Neural cell (in vitro differentiated cells): ENCODE results near the gene RPL18A. TPM values are rescaled to one million over a fixed set of nuclear protein-coding genes. Genes with fewer than 3 reads are reported as not detected.

ENCODE experiments used
- H2AFZ ChIP-seq: fragments of 200-600, 300-800 bp; sonication (generic), shearing (Covaris generic); 2 replicates; pipeline ENCODE4 v1.6.0; 2014; ENCODE audit warnings: low read depth, mild to moderate bottlenecking, antibody characterized with exemption, low read length, moderate library complexity
- H3F3A ChIP-seq: fragments of 200-600 bp; shearing (Covaris generic); 2 replicates; pipeline ENCODE4 v1.6.1; 2016; ENCODE audit warnings: mild to moderate bottlenecking, moderate library complexity, mixed read lengths, antibody characterized with exemption, low read length; ENCODE audit not compliant: insufficient read depth, poor library complexity, severe bottlenecking
- H3K27ac ChIP-seq: fragments of 200-600, 300-800 bp; sonication (generic), shearing (Covaris generic); 2 replicates; pipeline ENCODE4 v1.5.1; 2014; ENCODE audit warnings: mild to moderate bottlenecking, low read length, moderate library complexity
- H3K27me3 ChIP-seq: fragments of 300-800, 200-600 bp; sonication (generic), shearing (Covaris generic); 2 replicates; pipeline ENCODE4 v1.6.0; 2014; ENCODE audit warnings: mild to moderate bottlenecking, low read depth, low read length, moderate library complexity; ENCODE audit not compliant: insufficient read depth
- H3K36me3 ChIP-seq: fragments of 300-800, 200-600 bp; sonication (generic), shearing (Covaris generic); 2 replicates; pipeline ENCODE4 v1.5.1; 2014; ENCODE audit warnings: mild to moderate bottlenecking, antibody characterized with exemption, low read length, moderate library complexity; ENCODE audit not compliant: insufficient read depth
- H3K4me2 ChIP-seq: fragments of 300-800, 200-600 bp; sonication (generic), shearing (Covaris generic); 2 replicates; pipeline ENCODE4 v1.6.0; 2014; ENCODE audit warnings: mild to moderate bottlenecking, low read length
- H3K4me3 ChIP-seq: fragments of 300-800, 200-600 bp; sonication (generic), shearing (Covaris generic); 2 replicates; pipeline ENCODE4 v1.5.1; 2014; ENCODE audit warnings: mild to moderate bottlenecking, low read length, moderate library complexity
- H3K79me2 ChIP-seq: fragments of 200-600 bp; shearing (Covaris generic); replicated peaks from 2 replicates; pipeline ENCODE4 v1.6.0; 2014; ENCODE audit warnings: mild to moderate bottlenecking, low read length, moderate library complexity; ENCODE audit not compliant: insufficient read depth
- H3K9ac ChIP-seq: fragments of 300-800, 200-600 bp; sonication (generic), shearing (Covaris generic); 2 replicates; pipeline ENCODE4 v1.6.1; 2016; ENCODE audit warnings: mild to moderate bottlenecking, low read length, mixed read lengths
- H3K9me2 ChIP-seq: fragments of 200-600 bp; shearing (Covaris generic); 2 replicates; pipeline ENCODE4 v1.6.1; 2016; ENCODE audit warnings: mild to moderate bottlenecking, low read length, mixed read lengths; ENCODE audit not compliant: insufficient read depth
- H3K9me3 ChIP-seq: fragments of 200-600, 300-800 bp; sonication (generic), shearing (Covaris generic); 2 replicates; pipeline ENCODE4 v1.6.1; 2016; ENCODE audit warnings: mild to moderate bottlenecking, mixed run types, low read length, moderate library complexity, mixed read lengths
- H4K20me1 ChIP-seq: fragments of 200-600 bp; shearing (Covaris generic); 2 replicates; pipeline ENCODE4 v1.6.1; 2016; ENCODE audit warnings: mild to moderate bottlenecking, mixed run types; ENCODE audit not compliant: insufficient read depth
- CTCF ChIP-seq: fragments of 450-650 bp; IDR thresholded peaks from 2 replicates; pipeline ENCODE4 v1.5.1; 2014; ENCODE audit warnings: antibody characterized with exemption, mild to moderate bottlenecking, moderate library complexity; ENCODE audit not compliant: poor library complexity, severe bottlenecking
- EP300 ChIP-seq: fragments of 450-650 bp; conservative IDR thresholded peaks from 2 replicates; pipeline ENCODE4 v1.6.1; 2014; ENCODE audit warnings: antibody characterized with exemption, mild to moderate bottlenecking, moderate library complexity; ENCODE audit not compliant: poor library complexity, severe bottlenecking
- EZH2 ChIP-seq: fragments of 200-600, 300-800 bp; shearing (Covaris generic), sonication (generic); IDR thresholded peaks from 2 replicates; pipeline ENCODE4 v1.6.1; 2014; ENCODE audit warnings: antibody characterized with exemption, low read length, borderline replicate concordance, mild to moderate bottlenecking; ENCODE audit not compliant: insufficient read depth, poor library complexity, severe bottlenecking
- MXI1 ChIP-seq: fragments of 450-650 bp; conservative IDR thresholded peaks from 2 replicates; pipeline ENCODE4 v1.6.1; 2014; ENCODE audit warnings: antibody characterized with exemption, mild to moderate bottlenecking; ENCODE audit not compliant: poor library complexity, severe bottlenecking
- POLR2AphosphoS5 ChIP-seq: IDR thresholded peaks from 2 replicates; pipeline ENCODE4 v1.6.1; 2012
- RAD21 ChIP-seq: fragments of 450-650 bp; conservative IDR thresholded peaks from 2 replicates; pipeline ENCODE4 v1.6.1; 2014; ENCODE audit warnings: antibody characterized with exemption, mild to moderate bottlenecking, moderate library complexity
- REST ChIP-seq: IDR thresholded peaks from 2 replicates; pipeline ENCODE4 v1.6.1; 2012; ENCODE audit warnings: borderline replicate concordance
- SMC3 ChIP-seq: fragments of 450-650 bp; conservative IDR thresholded peaks from 2 replicates; pipeline ENCODE4 v1.6.1; 2014; ENCODE audit warnings: antibody characterized with exemption, mild to moderate bottlenecking, moderate library complexity; ENCODE audit not compliant: poor library complexity
- TAF1 ChIP-seq: IDR thresholded peaks from 2 replicates; pipeline ENCODE4 v1.6.1; 2012; ENCODE audit warnings: low read depth
- polyA plus RNA-seq: library from polyadenylated mRNA; depleted of rRNA; stranded (reverse); fragments of >200 nt; gene quantifications from 2 replicates; pipeline ENCODE4 v1.2.3, GENCODE V29; 2014

The RPL18A gene
- polyA plus RNA-seq, 1 donor from 2014 or later: 681 TPM

- TF ChIP-seq EP300 (no peak), EZH2 (no peak)
Measured at GRCh38 chr19:17862711-17863519, 3.2 kb downstream of the RPL18A start (continued).

- H3K27ac ChIP-seq: no peak overlapping the region
- no peaks in the 10 kb centered on the region for H3K36me3 ChIP-seq
- H3K27me3 ChIP-seq: no peaks in the 10 kb centered on the region
- H3K79me2 ChIP-seq: peaks cover 21% of the 10 kb centered on the region
- H2AFZ ChIP-seq: no peak overlapping the region
- H3K9ac ChIP-seq: no peak overlapping the region
- no peaks in the 10 kb centered on the region for H3K9me2 ChIP-seq
- H3K9me3 ChIP-seq: no peaks in the 10 kb centered on the region
- H3F3A ChIP-seq: no peaks in the 10 kb centered on the region
- no peak for TF ChIP-seq EZH2
- TF ChIP-seq EP300: no peak
- TF ChIP-seq SMC3: no peak
- TF ChIP-seq POLR2AphosphoS5: no peak
- TF ChIP-seq CTCF: no peak
- no peak for TF ChIP-seq REST
- TF ChIP-seq RAD21: no peak
- TF ChIP-seq MXI1: no peak
- no peak for TF ChIP-seq TAF1
- peaks cover 4% of the 10 kb centered on the region for H4K20me1 ChIP-seq
- no peak overlapping the region for H3K4me2 ChIP-seq
- H3K4me3 ChIP-seq: no peak overlapping the region
Measured at GRCh38 chr19:17863520-17864182, 3.9 kb downstream of the RPL18A start.
